NOMO-1 treated with dmso at 0.1 percent for 144 hours (cell line): ENCODE results near the gene HLA-B.

Experiments
- DNase-seq: peaks from one replicate; lab custom pipeline; 2025; ENCODE audit not compliant: unreplicated experiment; lab: John Stamatoyannopoulos, UW

HLA-B gene

DNA sequence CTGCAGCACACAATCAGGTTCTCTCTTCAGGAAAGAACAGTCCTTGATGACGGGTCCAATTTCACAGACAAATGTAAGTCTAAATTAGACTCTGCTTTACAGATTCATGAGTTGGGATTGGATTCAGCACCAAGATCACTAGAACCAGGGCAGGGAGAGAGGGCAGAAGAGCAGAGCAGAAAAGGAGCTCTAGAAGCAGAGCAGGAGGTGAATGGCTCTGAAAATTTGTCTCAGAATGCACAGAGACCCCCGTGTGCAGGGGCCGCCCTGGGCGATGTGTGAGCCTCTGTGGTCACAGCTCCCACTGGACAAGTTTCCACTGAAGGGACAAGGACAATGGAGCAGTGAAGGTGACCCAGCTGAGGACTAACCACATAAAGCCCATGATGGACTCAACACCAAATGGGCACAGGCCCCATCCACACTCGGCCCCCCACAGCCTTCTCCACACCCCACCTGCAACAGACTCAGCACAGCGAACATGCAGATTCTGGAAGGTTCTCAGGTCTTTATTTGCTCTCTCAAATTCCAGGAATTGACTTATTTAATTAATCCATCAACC, 3.5 kb downstream of the HLA-B start:
- DNase-seq = no peak

- no peak for DNase-seq
Observed at GRCh38 chr6:31352683-31353383, 4.1 kb downstream of the HLA-B start.

DNA sequence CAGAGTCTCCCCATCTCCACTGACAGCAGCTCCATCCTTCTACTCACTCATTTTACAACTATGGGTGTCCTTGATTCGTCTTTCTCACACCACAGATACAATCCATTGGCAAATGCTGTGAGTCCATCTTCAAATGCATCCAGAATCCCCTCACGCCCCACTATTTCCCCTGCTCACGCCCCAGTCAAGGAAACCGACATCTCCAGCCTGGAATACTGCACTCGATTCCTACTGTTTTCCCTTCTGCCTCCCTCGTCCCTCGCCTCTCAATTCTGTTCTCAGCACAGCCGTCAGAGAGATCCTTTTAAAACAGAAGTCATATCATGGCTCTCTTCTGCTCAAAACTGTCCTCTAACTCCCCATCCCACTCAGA, 4.7 kb downstream of the HLA-B start:
- no peak for DNase-seq

DNA sequence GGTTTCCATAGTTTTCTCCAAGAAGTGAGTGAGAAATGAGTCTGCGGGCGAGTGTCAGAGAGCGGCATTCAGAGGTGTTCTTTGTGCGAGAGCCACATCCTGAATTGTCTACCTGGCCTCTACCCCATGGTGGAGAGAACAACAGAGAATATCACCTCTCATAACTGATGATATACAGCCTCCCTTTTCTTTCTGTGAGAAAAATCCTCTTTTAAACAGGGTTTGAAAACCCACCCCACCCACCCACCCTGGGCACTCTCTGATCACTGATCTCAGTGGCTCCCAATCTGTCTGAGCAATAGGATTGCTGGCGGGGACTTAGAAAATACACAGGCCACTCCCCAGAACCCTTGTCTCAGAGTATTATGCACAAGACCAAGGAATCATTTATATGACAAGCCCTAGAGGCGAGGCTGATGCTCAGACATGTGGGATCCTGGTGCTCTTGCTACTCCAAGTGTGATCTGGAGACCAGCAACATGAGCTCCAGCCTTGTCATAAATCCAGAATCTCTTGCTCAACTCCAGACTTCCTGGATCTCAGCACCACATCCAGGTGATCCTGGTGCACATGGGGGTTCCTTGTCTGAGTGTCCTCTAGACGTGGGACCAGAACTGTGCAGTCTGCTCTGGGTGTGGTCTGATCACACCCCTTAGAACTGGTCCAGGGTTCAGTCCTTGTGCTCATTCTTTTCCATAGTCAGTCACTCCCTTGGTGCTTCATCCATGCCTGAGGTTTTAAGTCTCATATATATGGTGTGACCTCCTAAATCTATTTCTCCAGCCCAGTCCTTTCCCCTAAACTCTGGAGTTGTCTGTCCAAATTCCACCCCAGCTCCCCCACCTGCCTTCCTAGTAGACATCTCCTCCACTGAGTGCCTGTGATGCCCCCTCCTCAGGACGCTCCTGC, 5.3 kb downstream of the HLA-B start:
- DNase-seq = no peak

DNA sequence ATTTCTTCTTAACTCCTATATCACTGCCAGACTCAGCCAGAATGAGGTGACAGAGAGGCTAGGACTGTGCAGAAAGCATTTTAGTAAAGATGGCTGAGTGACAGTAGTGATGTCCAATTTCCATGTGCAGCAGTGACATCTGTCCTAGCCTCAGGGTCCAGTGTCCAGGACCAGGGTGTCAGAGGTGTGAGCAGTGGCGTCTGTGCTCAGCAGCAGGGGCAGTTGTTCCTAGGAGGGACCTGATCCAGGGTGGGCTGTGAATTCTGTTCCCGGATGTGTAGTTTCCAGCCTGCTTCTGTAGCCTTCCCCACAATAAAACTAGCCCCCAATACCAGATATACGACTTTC, 6.0 kb downstream of the HLA-B start:
- no peak for DNase-seq

DNA sequence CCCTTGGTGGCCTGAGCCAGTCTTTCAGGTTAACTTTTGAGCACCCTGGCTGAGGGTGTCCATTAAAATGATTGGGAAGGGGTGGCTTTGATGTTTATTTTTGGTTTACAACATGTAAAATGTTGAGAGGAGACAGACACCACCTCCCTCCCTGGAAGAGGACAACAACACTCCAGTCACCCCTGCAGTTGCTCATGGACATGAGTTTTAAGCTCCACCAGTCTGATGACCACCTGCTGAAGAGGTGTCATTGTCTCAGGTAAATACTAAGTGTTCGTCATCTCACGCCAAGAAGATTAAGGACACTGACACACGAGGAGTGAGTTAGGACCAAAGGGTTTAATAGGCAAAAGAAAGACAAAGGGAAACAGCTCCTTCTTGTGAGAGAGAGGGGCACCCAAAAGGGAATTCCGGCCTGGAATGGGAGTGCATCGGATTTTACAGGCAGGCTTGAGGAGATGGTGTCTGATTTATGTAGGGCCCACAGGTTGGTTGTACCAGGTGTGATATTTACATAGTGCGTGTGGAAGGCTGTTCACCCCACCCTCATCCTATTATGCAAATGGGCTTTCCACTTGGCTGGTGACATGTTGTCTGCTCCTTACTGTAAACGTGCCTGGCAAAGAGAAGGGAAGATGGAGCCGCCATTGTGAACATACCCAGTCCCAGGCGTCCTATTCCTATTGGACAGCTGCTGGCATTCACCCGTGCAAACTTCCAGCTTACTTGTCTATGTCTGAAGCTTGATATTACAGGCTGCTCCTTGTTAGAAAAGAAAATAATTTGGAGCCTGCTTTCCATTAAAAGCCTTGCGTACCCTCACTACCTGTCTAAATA, 6.6 kb downstream of the HLA-B start:
- DNase-seq = no peak

DNA sequence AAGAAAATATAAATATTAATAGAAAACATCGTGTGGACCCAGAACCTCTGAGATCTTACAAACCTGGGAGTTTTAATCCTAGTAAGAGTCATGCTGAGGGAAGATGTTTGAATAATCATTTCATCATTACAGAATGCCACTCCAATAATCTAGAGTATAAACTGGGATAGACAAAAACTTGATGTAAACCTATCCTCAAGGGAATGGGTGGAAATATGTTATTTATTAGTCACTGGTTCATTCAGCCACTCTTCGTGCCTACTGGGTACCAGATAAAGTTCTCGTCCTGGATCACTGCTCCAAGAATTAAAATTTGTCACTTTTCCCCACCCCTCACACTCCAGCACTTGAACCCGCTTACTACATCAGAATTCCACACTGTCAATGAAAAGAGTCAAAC, 7.7 kb downstream of the HLA-B start:
- DNase-seq = no peak

- DNase-seq = no peak
Observed at GRCh38 chr6:31345026-31345730, 11.8 kb downstream of the HLA-B start.

- DNase-seq = no peak
Observed at GRCh38 chr6:31340228-31340627, 16.8 kb downstream of the HLA-B start.

DNA sequence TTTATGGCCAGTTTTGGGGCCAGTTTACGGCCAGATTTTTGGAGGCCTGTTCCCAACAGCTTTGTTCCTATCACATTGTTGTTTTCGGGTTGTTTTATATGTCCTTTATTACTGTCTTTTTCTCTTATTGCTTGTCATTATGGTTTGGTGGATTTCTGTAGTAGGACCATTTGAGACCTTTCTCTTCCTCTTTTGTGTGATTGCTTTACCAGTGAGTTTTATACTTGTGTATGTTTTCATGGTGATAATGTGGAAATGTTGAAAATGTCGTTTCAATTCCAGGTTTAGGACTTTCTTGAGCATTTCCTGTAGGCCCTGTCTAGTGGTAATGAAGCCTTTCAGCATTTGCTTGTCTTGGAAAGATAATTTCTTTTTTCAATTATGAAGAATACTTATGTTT, 17.8 kb downstream of the HLA-B start:
- no peak for DNase-seq

DNA sequence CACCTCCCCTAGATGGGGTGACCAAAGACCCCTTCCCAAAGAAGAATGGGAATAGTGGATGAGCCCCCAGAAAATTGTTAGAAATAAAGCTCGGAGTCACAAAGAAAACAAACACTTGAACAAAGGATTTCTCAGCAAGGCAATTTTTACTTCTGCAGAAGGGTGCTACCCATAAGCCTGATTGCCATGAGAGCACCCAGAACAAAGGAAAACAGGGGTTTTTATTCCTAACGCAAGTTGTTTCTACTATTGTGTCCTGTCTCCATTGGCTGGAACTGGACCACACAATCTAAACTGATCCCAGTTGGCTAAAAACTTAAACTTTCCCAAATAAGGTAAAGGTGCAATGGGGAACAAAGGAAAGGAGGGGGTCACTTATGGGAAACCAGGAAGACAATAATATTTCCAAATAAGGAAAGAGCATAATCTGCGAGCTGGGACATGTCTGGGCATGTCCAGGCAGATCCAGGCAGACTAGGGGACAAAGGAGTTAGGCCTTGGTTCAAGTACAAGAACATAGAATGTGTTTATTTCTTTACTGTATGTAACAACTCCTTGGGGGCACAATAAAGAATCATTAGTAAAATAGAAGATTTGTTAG, 20.0 kb downstream of the HLA-B start:
- DNase-seq = no peak

GRCh38 chr6:31332637-31333602, 24.1 kb downstream of the HLA-B start:
- DNase-seq = no peak

GRCh38 chr6:31328355-31328960, 28.5 kb downstream of the HLA-B start:
- DNase-seq = no peak

DNA sequence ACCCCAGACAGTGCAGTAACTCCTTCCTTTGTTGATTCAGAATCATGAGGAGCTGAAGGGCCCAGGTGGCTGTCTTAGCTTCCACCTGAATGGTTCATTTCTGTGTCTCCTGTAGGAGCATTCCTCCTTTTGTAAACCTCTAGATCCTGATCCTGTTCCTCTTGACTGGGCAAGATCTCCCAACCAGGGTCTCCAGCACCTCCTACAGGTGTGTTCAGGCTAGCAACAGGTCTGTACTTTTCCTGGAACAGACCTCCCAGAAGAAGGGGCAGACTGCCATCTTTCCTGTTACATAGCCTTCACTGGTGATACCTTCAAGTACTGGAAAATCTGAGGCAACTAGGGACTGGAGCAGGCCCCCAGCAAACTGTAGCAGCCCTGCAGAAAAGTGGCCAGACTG, 35.2 kb downstream of the HLA-B start:
- DNase-seq = no peak

GRCh38 chr6:31321005-31321707, 35.8 kb downstream of the HLA-B start:
- no peak for DNase-seq

DNA sequence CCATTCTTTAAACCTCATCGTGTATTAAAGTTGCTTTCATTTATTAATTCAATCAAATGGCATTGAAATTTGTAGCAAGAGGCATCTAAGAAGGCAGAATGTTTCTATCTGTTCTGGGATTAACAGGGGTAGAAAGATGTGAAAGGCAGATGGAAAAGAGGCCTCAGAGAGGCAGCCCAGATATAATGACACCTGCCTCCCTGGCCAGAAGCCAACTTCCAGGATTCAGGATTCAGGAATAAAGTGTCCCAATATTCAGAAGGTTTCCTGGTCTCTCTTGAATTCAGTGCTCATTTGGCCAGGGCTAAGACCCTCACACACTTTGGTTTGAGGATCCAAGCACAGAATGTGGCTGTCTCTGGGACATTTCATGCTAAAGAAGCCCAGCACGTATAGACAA, 39.9 kb downstream of the HLA-B start:
- DNase-seq = no peak

- DNase-seq = no peak
Observed at GRCh38 chr6:31309641-31310040, 47.3 kb downstream of the HLA-B start.

DNA sequence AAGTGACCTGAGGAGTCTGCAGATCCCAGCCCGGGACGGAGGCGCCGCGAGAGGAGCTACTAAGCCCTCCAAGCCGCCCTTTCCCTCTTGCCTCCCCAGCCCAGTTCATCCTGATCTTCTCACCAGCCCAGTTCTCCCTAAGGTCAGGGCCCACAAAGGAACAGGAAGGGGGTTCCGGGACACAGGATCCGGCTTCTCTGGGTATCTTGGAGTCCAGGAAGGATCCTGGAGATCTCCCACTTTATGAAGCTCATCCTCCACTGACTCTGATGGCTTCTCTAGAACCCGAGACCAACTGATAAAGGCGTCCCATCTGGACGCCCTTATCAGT, 48.2 kb downstream of the HLA-B start:
- no peak for DNase-seq
